ENCODE results near the gene FARP1.

The FARP1 gene

DNA sequence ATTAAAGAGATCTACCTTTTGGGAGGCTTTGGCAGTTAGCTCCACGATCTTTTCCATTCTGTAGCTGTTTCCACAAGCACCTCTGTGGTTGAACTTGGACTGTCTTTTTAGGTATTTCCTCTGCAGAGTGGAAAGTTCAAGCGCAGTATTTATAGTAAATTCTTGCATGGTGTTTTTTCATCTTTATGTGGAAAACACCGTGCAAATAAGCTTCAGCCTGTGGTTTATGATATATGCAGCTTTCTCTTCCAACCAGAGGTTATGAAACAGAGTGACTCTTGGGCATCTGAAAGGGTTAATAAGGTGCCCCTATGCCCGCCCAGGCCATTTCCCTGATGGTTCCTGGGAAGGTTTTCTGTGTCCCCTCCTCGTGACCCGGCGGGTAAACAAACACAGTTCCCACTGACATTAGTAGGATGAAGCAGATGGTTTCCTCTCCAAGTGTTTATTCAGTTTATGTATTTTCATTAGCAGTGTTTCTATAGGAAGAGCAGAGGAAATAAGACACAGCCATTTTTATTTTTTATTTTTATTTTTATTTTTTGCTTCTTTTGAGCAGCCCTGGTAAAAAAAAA is 73.9 kb downstream of the FARP1 start:
- TF ChIP-seq, protein P1, sequence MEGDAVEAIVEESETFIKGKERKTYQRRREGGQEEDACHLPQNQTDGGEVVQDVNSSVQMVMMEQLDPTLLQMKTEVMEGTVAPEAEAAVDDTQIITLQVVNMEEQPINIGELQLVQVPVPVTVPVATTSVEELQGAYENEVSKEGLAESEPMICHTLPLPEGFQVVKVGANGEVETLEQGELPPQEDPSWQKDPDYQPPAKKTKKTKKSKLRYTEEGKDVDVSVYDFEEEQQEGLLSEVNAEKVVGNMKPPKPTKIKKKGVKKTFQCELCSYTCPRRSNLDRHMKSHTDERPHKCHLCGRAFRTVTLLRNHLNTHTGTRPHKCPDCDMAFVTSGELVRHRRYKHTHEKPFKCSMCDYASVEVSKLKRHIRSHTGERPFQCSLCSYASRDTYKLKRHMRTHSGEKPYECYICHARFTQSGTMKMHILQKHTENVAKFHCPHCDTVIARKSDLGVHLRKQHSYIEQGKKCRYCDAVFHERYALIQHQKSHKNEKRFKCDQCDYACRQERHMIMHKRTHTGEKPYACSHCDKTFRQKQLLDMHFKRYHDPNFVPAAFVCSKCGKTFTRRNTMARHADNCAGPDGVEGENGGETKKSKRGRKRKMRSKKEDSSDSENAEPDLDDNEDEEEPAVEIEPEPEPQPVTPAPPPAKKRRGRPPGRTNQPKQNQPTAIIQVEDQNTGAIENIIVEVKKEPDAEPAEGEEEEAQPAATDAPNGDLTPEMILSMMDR (IDR thresholded peaks at IDR 0.05): no peak

DNA sequence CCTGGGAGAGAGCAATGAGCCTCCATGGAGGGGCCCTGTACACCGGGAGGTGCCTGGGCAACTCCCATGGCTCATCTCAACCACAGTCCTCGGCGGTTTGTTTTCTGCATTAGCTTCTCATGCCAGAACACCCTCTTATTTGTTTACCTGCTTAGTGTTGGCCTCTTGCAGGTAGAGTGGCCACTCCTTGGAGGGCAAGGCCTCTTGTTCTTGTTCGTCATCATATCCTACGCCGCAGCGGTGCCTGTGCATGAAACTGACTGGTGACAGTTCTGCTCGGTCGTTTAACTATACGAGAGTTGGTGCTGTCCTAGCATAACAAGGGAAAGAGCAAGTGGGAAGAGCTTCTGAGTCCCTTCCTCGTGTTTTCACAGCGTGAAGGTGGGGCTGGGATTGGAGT is 74.7 kb downstream of the FARP1 start:
- TF ChIP-seq, protein P1 (IDR thresholded peaks at IDR 0.05): no peak

DNA sequence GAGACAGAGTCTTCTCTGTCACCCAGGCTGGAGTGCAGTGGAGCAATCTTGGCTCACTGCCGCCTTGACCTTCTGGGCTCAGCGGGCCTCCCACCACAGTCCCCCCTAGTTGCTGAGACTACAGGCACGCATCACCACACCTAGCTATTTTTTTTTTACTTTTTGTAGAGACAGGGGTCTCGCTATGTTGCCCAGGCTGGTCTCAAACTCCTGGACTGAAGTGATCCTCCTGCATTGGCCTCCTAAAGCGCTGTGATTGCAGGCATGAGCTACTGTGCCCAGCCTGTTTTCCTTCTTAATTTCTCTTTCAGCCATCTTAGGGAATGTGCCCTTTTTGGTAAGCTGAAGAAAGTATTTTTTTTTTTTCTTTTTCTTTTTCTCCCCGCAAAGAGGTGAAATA is 76.8 kb downstream of the FARP1 start:
- TF ChIP-seq, protein P1 (IDR thresholded peaks at IDR 0.05): no peak

DNA sequence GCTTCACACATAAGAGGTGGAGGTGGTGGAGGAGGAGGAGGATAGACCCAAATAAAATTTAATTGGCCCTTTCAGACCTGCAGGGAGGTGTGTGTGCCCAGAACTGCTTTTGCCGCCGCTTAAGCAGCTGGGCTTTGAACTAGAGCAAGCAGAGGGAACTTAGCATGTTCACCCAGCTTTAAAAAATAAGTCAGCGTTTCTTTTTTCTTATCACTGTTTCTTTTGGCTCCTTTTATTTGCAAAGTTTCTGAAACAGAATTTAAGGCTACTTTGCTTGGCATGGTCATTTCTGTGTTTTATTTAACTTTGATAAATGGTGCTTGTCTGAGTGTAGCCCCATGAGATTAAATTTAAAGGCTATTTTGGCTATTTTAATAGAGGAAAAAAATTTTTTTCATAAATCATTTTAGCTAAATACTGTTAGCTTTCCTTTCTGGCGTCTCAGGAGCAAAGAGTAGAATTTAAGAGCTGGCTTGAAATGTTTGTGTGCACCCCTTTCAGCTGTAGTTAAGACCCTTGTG is 77.4 kb downstream of the FARP1 start:
- TF ChIP-seq, protein P1 (IDR thresholded peaks at IDR 0.05): no peak

DNA sequence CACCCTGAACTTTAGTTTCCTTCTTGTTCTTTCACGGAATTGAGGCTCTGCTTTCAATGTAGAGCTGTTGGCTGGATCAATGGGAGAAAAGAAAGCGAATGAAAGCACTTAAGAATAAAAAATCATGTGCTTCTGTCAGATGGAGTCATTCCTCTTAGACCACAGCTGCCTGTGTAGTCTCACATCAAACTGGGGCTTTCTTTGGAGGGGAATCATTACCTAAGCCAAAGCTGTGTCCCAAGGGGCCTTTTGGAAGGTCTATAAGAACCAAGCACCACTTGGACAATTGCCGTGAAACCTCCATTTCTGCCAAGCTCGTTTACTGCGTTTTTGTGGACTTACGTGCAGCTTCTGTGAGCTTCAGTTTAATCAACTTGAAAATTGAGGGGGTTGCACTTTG is 78.3 kb downstream of the FARP1 start:
- TF ChIP-seq, protein P1 (IDR thresholded peaks at IDR 0.05): no peak

DNA sequence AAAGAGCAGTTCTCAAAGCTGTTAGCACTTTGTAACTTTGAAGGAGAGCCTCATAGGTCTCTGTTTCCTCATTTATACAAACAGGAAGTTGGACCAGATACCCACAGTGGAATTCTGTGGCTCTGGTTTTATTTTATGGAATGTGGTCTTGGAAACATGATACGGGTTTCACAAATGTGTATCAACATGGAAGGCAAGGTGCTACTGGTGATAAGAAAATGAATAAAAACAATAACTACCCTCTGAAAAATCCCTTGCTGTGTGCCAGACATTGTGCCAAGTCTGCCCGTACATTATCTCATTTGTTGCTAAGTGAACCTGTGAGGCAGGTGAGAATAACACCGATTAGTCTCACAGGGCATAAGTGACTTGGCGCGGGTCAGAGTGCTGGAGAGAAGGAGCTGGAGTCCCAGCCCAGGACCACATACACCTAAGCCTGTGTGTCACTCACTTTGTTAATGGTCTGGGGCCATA is 79.2 kb downstream of the FARP1 start:
- TF ChIP-seq, protein P1 (IDR thresholded peaks at IDR 0.05): no peak

DNA sequence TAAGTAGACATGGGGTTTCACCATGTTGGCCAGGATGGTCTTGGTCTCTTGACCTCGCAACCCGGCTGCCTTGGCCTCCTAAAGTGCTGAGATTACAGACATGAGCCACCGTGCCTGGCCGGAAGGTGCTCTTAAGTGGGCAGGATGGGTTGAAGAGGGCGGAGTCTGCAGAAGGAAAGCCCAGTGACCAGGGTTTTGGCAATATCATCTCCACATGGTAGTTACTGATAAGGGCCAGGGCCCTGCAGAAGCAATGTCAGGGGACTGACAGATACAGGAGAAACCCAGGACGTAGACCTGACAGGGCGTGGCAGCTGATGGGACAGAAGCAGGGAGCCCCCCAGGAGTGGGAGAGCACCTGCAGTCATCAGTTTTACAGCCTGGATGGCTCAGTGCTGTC is 79.9 kb downstream of the FARP1 start:
- TF ChIP-seq, protein P1 (IDR thresholded peaks at IDR 0.05): no peak

DNA sequence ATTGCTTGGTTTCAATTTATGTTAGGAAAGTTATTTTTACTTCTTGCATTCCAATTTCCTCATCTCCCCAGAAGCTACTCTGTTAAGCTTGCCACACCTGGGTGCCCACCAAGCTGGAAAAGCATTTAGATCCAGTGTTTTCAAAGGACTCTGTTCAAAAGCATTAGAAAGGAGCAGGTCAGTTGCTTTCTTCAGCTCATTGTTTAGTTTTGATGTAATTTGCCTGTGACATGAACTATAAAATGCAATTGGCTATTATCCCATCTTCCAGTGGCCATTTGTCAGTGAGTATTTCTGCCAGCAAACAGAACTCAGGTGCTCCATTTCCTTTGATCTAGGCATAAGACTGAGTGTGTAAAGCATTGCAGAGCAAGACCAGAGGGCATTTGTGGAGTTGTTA is 80.8 kb downstream of the FARP1 start:
- TF ChIP-seq, protein P1 (IDR thresholded peaks at IDR 0.05): no peak

Data from LNCAP (cell line).